H1 (cell line): Measurements from ENCODE around the gene ARSI. TPM values are rescaled to one million over a fixed set of nuclear protein-coding genes. Genes with fewer than 3 reads are reported as not detected.
A peak's percentile ranks its signal among the peaks of the same experiment; 100 is the strongest.

Source experiments
- CTCF ChIA-PET: fragments of 300-600 bp; sonication (Branson Sonifier 250); formaldehyde crosslinking; loops from one replicate; lab custom pipeline; 2021; ENCODE audit not compliant: partially characterized antibody; lab: Charles Lee
- POLR2A ChIA-PET: fragments of 300-600 bp; sonication (Branson Sonifier 250); formaldehyde crosslinking; loops from one replicate; lab custom pipeline; 2021; ENCODE audit warnings: inconsistent platforms; ENCODE audit not compliant: partially characterized antibody; lab: Charles Lee
- DNase-seq, 2 experiments: peaks; one replicate each; pipeline versions ENCODE4 v3.0.0 to v3.0.0-alpha.2; 2010 to 2022; ENCODE audit warnings: low spot score in 2 of 2, low read depth in 1 of 2, mixed read lengths in 1 of 2
- FAIRE-seq: peaks from 2 replicates; lab custom pipeline; 2011; peaks lifted over from hg19 to GRCh38; lab: Jason Lieb, UNC
- H2AFZ ChIP-seq: 2 replicates; pipeline ENCODE4 v1.8.1; 2012; ENCODE audit warnings: low read length, inconsistent platforms
- H2AK5ac ChIP-seq: 2 replicates; pipeline ENCODE4 v1.6.1; 2013; ENCODE audit warnings: low read depth, low read length
- H2BK120ac ChIP-seq: replicated peaks from 2 replicates; pipeline ENCODE3; 2013; ENCODE audit warnings: low read depth, low read length, inconsistent platforms
- H2BK12ac ChIP-seq: 2 replicates; pipeline ENCODE4 v1.6.1; 2013; ENCODE audit warnings: low read depth, low read length
- H2BK15ac ChIP-seq: 2 replicates; pipeline ENCODE4 v1.6.1; 2013; ENCODE audit warnings: low read length
- H2BK20ac ChIP-seq: 2 replicates; pipeline ENCODE4 v1.6.1; 2013; ENCODE audit warnings: low read length
- H2BK5ac ChIP-seq: 2 replicates; pipeline ENCODE4 v1.6.1; 2013; ENCODE audit warnings: low read depth, low read length
- H3K14ac ChIP-seq: 2 replicates; pipeline ENCODE4 v1.6.1; 2013; ENCODE audit warnings: inconsistent platforms; ENCODE audit not compliant: insufficient read length
- H3K18ac ChIP-seq: 2 replicates; pipeline ENCODE4 v1.6.1; 2013; ENCODE audit warnings: low read length; ENCODE audit errors: extremely low read depth
- H3K23ac ChIP-seq: 2 replicates; pipeline ENCODE4 v1.6.1; 2013; ENCODE audit warnings: inconsistent platforms; ENCODE audit not compliant: insufficient read length
- H3K23me2 ChIP-seq: 2 replicates; pipeline ENCODE4 v1.6.1; 2013; ENCODE audit warnings: low read depth, low read length
- H3K27ac ChIP-seq: 2 replicates; pipeline ENCODE4 v1.6.1; 2011; ENCODE audit warnings: low read depth, low read length, inconsistent platforms
- H3K27me3 ChIP-seq, 4 experiments: replicated peaks in 1 of 4; 1 replicate in 1 of 4; 2 replicates in 3 of 4; pipeline versions ENCODE4 v1.6.1 to v1.8.1; 2011 to 2013; ENCODE audit warnings: low read length in 3 of 4, mild to moderate bottlenecking in 3 of 4, inconsistent platforms in 2 of 4, mixed read lengths in 2 of 4, moderate library complexity in 1 of 4; ENCODE audit not compliant: control insufficient read depth in 3 of 4, insufficient read depth in 3 of 4; ENCODE audit errors: extremely low read depth in 1 of 4
- H3K36me3 ChIP-seq, 4 experiments: 2 replicates each; pipeline versions ENCODE4 v1.6.1 to v1.8.1; 2011 to 2013; ENCODE audit warnings: mild to moderate bottlenecking in 4 of 4, low read length in 3 of 4, moderate library complexity in 2 of 4, control low read depth in 1 of 4, inconsistent platforms in 1 of 4; ENCODE audit not compliant: insufficient read depth in 4 of 4, control insufficient read depth in 2 of 4
- H3K4ac ChIP-seq: replicated peaks from 2 replicates; pipeline ENCODE3; 2013; ENCODE audit warnings: low read length, low read depth, mixed read lengths, inconsistent platforms; ENCODE audit not compliant: insufficient read length
- H3K4me1 ChIP-seq, 4 experiments: replicated peaks in 1 of 4; 1 replicate in 1 of 4; 2 replicates in 3 of 4; pipeline versions ENCODE4 v1.6.1 to v1.8.1; 2011 to 2013; ENCODE audit warnings: low read length in 3 of 4, inconsistent platforms in 2 of 4, mixed read lengths in 1 of 4; ENCODE audit not compliant: insufficient read depth in 4 of 4, control insufficient read depth in 3 of 4
- H3K4me2 ChIP-seq, 2 experiments: 2 replicates each; pipeline versions ENCODE4 v1.6.1 to v1.8.1; 2011 to 2013; ENCODE audit warnings: low read depth in 2 of 2, low read length in 2 of 2, control low read depth in 1 of 2, inconsistent platforms in 1 of 2, mild to moderate bottlenecking in 1 of 2; ENCODE audit not compliant: insufficient read depth in 1 of 2
- H3K4me3 ChIP-seq, 4 experiments: fragments of 200-600, 300-600 bp in 1 of 4; sonication (generic), shearing (Covaris generic), sonication (Bioruptor Twin) in 1 of 4; 2 replicates each; pipeline versions ENCODE4 v1.5.1 to v1.8.1; 2011 to 2016; ENCODE audit warnings: low read length in 4 of 4, low read depth in 3 of 4, control low read depth in 2 of 4, inconsistent platforms in 2 of 4, mild to moderate bottlenecking in 2 of 4, mixed read lengths in 1 of 4, moderate library complexity in 1 of 4; ENCODE audit not compliant: insufficient read depth in 2 of 4; ENCODE audit errors: extremely low read depth in 1 of 4
- H3K56ac ChIP-seq: replicated peaks from 2 replicates; pipeline ENCODE3; 2013; ENCODE audit warnings: low read depth, mild to moderate bottlenecking, mixed read lengths, low read length, inconsistent platforms; ENCODE audit not compliant: insufficient read length
- H3K79me1 ChIP-seq: 2 replicates; pipeline ENCODE4 v1.6.1; 2013; ENCODE audit warnings: low read depth, low read length, control low read depth
- H3K79me2 ChIP-seq, 2 experiments: 2 replicates each; pipeline versions ENCODE4 v1.6.1 to v1.8.1; 2012 to 2013; ENCODE audit warnings: low read length in 2 of 2, mild to moderate bottlenecking in 2 of 2, inconsistent platforms in 1 of 2; ENCODE audit not compliant: insufficient read depth in 2 of 2, control insufficient read depth in 1 of 2
- H3K9ac ChIP-seq, 4 experiments: replicated peaks in 1 of 4; 1 replicate in 1 of 4; 2 replicates in 3 of 4; pipeline versions ENCODE4 v1.6.1 to v1.8.1; 2011 to 2013; ENCODE audit warnings: low read depth in 3 of 4, low read length in 3 of 4, control low read depth in 2 of 4, mild to moderate bottlenecking in 2 of 4, moderate library complexity in 2 of 4, inconsistent platforms in 1 of 4; ENCODE audit errors: extremely low read depth in 1 of 4
- H3K9me3 ChIP-seq, 2 experiments: 2 replicates each; pipeline versions ENCODE4 v1.6.1 to v1.8.1; 2012 to 2013; ENCODE audit warnings: mild to moderate bottlenecking in 2 of 2, moderate library complexity in 2 of 2, control low read depth in 1 of 2, inconsistent platforms in 1 of 2, low read depth in 1 of 2, low read length in 1 of 2, mixed read lengths in 1 of 2; ENCODE audit not compliant: insufficient read depth in 2 of 2
- H4K20me1 ChIP-seq, 2 experiments: replicated peaks in 1 of 2; 2 replicates each; pipeline versions ENCODE3 to v1.8.1; 2011 to 2013; ENCODE audit warnings: inconsistent platforms in 2 of 2, low read length in 2 of 2, mild to moderate bottlenecking in 1 of 2; ENCODE audit not compliant: insufficient read depth in 2 of 2, control insufficient read depth in 1 of 2
- H4K5ac ChIP-seq: 2 replicates; pipeline ENCODE4 v1.6.1; 2013; ENCODE audit warnings: low read length, low read depth, mixed read lengths, inconsistent platforms; ENCODE audit not compliant: insufficient read length
- H4K8ac ChIP-seq: 2 replicates; pipeline ENCODE4 v1.8.0; 2013; ENCODE audit warnings: mild to moderate bottlenecking, moderate library complexity, low read length, inconsistent platforms; ENCODE audit not compliant: insufficient read depth; ENCODE audit errors: extremely low read depth
- H4K91ac ChIP-seq: replicated peaks from 2 replicates; pipeline ENCODE3; 2013; ENCODE audit warnings: low read length, mixed read lengths, inconsistent platforms; ENCODE audit not compliant: insufficient read length
- CBX5 ChIP-seq: fragments of 300-800, 300-1000 bp; sonication (generic); IDR thresholded peaks from 2 replicates; pipeline ENCODE4 v1.7.1; 2016; ENCODE audit warnings: antibody characterized with exemption, low read length, low read depth
- CHD1 ChIP-seq: IDR thresholded peaks from 2 replicates; pipeline ENCODE4 v1.6.1; 2012; ENCODE audit warnings: low read depth, low read length, improper control_type of control experiment
- GABPA ChIP-seq: IDR thresholded peaks from 2 replicates; pipeline ENCODE4 v1.6.1; 2011; ENCODE audit warnings: mild to moderate bottlenecking, low read length, moderate library complexity, borderline replicate concordance; ENCODE audit not compliant: insufficient read depth
- JUN ChIP-seq: IDR thresholded peaks from 2 replicates; pipeline ENCODE4 v1.6.1; 2011; ENCODE audit warnings: low read depth, mild to moderate bottlenecking, improper control_type of control experiment, low read length
- NRF1 ChIP-seq: IDR thresholded peaks from 2 replicates; pipeline ENCODE4 v1.6.1; 2011; ENCODE audit warnings: mild to moderate bottlenecking, low read depth, low read length, improper control_type of control experiment
- POU5F1 ChIP-seq: IDR thresholded peaks from 2 replicates; pipeline ENCODE4 v1.6.1; 2011; ENCODE audit warnings: low read depth, mild to moderate bottlenecking, low read length, moderate library complexity
- SP2 ChIP-seq: IDR thresholded peaks from 2 replicates; pipeline ENCODE4 v1.6.1; 2012; ENCODE audit warnings: mild to moderate bottlenecking, low read length, inconsistent platforms
- TCF12 ChIP-seq: IDR thresholded peaks from 2 replicates; pipeline ENCODE4 v1.6.1; 2011; ENCODE audit warnings: low read depth, mild to moderate bottlenecking, low read length
- WGBS, 2 experiments: shearing (Covaris generic) in 1 of 2; methylation state at CpG; one replicate each; pipeline versions ENCODE4 v1.1.6 to v1.1.7; 2013 to 2015; ENCODE audit warnings: low lambda C conversion rate in 2 of 2, mixed read lengths in 2 of 2, inconsistent platforms in 1 of 2, low coverage in 1 of 2, missing lambda C conversion rate in 1 of 2; ENCODE audit not compliant: insufficient replicate concordance in 2 of 2, insufficient coverage in 1 of 2, insufficient read length in 1 of 2; ENCODE audit errors: extremely low coverage in 1 of 2, missing lambda C conversion rate in 1 of 2; 5-methylcytosine and 5-hydroxymethylcytosine counted together
- polyA plus RNA-seq, 7 experiments: library from polyadenylated mRNA; depleted of rRNA in 3 of 7; stranded (reverse) in 5 of 7; unstranded in 2 of 7; fragments of >200 nt in 5 of 7; fragments of 200-250 nt in 2 of 7; gene quantifications; 1 replicate in 5 of 7; 2 replicates in 1 of 7; 4 replicates in 1 of 7; pipeline versions ENCODE4 v1.2.1 to v1.2.3, GENCODE V29; 2011 to 2013; ENCODE audit warnings: missing spikeins in 2 of 7, mixed read lengths in 2 of 7
- total RNA-seq: library from RNA; stranded (reverse); fragmentation: NEBNext Ultra II Directional; extraction: Animal tissue kit (Norgen Biotek cat#: 25700); gene quantifications from 2 replicates; pipeline ENCODE4 v1.2.1, GENCODE V29; 2021

ARSI gene
- total and polyA plus RNA-seq, 2 of the 8 experiments (the other 6 are each of a cell fraction or from before 2014, with no cell fraction given), result 4.5 to 6.7 TPM

DNA sequence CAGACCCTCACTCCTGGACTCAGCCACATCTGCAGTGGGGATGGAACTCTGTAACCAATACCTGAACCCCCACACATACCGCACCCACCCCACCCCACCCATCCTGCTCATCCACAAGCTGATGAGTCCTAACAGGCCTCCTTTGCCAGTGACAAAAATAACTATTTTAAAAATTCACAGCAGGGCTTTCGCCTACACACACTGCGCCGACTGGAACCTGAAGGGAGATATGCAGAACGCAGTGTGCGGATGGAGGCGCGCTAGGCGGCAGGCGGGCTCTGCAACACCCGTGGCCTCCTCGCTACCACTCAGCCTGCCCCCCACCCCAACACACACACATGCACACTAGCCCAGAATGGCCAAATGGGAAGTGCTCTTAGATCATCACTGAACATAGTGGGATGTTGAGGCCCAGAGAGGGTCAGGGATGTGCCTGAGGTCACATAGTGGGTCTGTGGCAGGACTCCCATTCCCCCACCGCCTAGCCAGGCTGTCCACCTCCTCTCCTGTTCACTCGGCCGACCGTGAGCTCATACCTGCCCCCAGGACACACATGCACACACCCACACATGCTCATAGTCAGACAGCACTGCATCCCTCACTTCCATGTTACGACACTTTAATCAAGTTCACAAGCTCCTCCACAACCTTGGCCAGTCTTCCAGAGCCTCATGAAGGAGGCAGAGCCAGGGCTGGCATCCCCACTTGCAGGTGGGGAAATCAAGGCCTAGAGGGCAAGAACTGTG, 6.8 kb downstream of the ARSI start:
- no peaks in the 10 kb centered on the region for H3K9me3 ChIP-seq
- H3K4me2 ChIP-seq, result no peak overlapping the region
- H3K27me3 ChIP-seq, result peaks cover 0 to 2% (median 0%) of the 10 kb centered on the region in 4 experiments; a peak in 2 of 7 replicates
- H2BK15ac ChIP-seq, result no peak overlapping the region
- ChIA-PET CTCF (interaction anchor here (0.8 to 1.9 kb wide), 6 partner anchors 10 to 63 kb away, joined by 3 to 6 read pairs (median 4); no protein-coding TSS in a partner anchor), POLR2A (interaction anchor here (1.6 kb wide), 1 partner anchor 153 kb away, joined by 3 read pairs; the partner anchor contains the start of gene RPS14)
- H2BK12ac ChIP-seq, result no peak overlapping the region
- FAIRE-seq (no peak), DNase-seq (no peak)
- no peak overlapping the region for H2BK5ac ChIP-seq
- peaks cover 2 to 8% (median 2%) of the 10 kb centered on the region in 4 experiments; a peak in 4 of 7 replicates for H3K4me1 ChIP-seq
- H3K14ac ChIP-seq, result no peak overlapping the region
- H4K91ac ChIP-seq, result no peak overlapping the region
- H3K4ac ChIP-seq, result no peak overlapping the region
- WGBS, 2 experiments, result 94% methylated on average over 17 of the region's 17 CpGs; no CpG with 5 or more reads in 1 of the 2 experiments
- no peak overlapping the region for H2AK5ac ChIP-seq
- H3K36me3 ChIP-seq, result no peaks in the 10 kb centered on the region
- H3K9ac ChIP-seq, result no peak overlapping the region
- H4K20me1 ChIP-seq, result no peaks in the 10 kb centered on the region
- H3K23me2 ChIP-seq, result no peaks in the 10 kb centered on the region
- H3K79me2 ChIP-seq, result no peaks in the 10 kb centered on the region
- no peak overlapping the region for H3K56ac ChIP-seq
- H3K79me1 ChIP-seq, result no peaks in the 10 kb centered on the region; the same call in 1 of the 2 replicates
- no peak overlapping the region for H2BK20ac ChIP-seq
- no peak overlapping the region for H4K5ac ChIP-seq
- H3K4me3 ChIP-seq, result no peak overlapping the region
- H3K18ac ChIP-seq, result no peak overlapping the region
- H3K23ac ChIP-seq, result no peak overlapping the region
- H2AFZ ChIP-seq, result no peak overlapping the region
- no peak overlapping the region for H2BK120ac ChIP-seq
- H3K27ac ChIP-seq, result no peak overlapping the region
- peak overlapping the region; percentile 26; the same call in 1 of the 2 replicates for H4K8ac ChIP-seq
- TF ChIP-seq CBX5, result no peak
- no peak for TF ChIP-seq POU5F1
- TF ChIP-seq JUN, result no peak
- no peak for TF ChIP-seq NRF1
- TF ChIP-seq CHD1, result no peak
- TF ChIP-seq SP2, result no peak
- no peak for TF ChIP-seq GABPA
- TF ChIP-seq TCF12, result no peak
